Measurements from ENCODE around the gene ENTPD2.

GRCh38 chr9:137076636-137077009, 22.8 kb upstream of the ENTPD2 start:
- TF ChIP-seq CTCF (conservative IDR thresholded peaks at IDR 0.05; ENCODE audit: low read length) (no peak), EZH2phosphoT487 (IDR thresholded peaks at IDR 0.05; ENCODE audit: borderline replicate concordance, low read depth, low read length) (no peak)

Measured in OCI-LY7 (cell line).